H1 (cell line): ENCODE results near the gene ARMC5. TPM values are rescaled to one million over a fixed set of nuclear protein-coding genes. Genes with fewer than 3 reads are reported as not detected.

Source experiments
- CTCF ChIA-PET: fragments of 300-600 bp; sonication (Branson Sonifier 250); formaldehyde crosslinking; loops from one replicate; lab custom pipeline; 2021; ENCODE audit not compliant: partially characterized antibody; lab: Charles Lee
- POLR2A ChIA-PET: fragments of 300-600 bp; sonication (Branson Sonifier 250); formaldehyde crosslinking; loops from one replicate; lab custom pipeline; 2021; ENCODE audit warnings: inconsistent platforms; ENCODE audit not compliant: partially characterized antibody; lab: Charles Lee
- DNase-seq, 2 experiments: peaks; one replicate each; pipeline versions ENCODE4 v3.0.0 to v3.0.0-alpha.2; 2010 to 2022; ENCODE audit warnings: low spot score in 2 of 2, low read depth in 1 of 2, mixed read lengths in 1 of 2
- FAIRE-seq: peaks from 2 replicates; lab custom pipeline; 2011; peaks lifted over from hg19 to GRCh38; lab: Jason Lieb, UNC
- H2AFZ ChIP-seq: 2 replicates; pipeline ENCODE4 v1.8.1; 2012; ENCODE audit warnings: low read length, inconsistent platforms
- H2AK5ac ChIP-seq: 2 replicates; pipeline ENCODE4 v1.6.1; 2013; ENCODE audit warnings: low read depth, low read length
- H2BK120ac ChIP-seq: replicated peaks from 2 replicates; pipeline ENCODE3; 2013; ENCODE audit warnings: low read depth, low read length, inconsistent platforms
- H2BK12ac ChIP-seq: 2 replicates; pipeline ENCODE4 v1.6.1; 2013; ENCODE audit warnings: low read depth, low read length
- H2BK15ac ChIP-seq: 2 replicates; pipeline ENCODE4 v1.6.1; 2013; ENCODE audit warnings: low read length
- H2BK20ac ChIP-seq: 2 replicates; pipeline ENCODE4 v1.6.1; 2013; ENCODE audit warnings: low read length
- H2BK5ac ChIP-seq: 2 replicates; pipeline ENCODE4 v1.6.1; 2013; ENCODE audit warnings: low read depth, low read length
- H3K14ac ChIP-seq: 2 replicates; pipeline ENCODE4 v1.6.1; 2013; ENCODE audit warnings: inconsistent platforms; ENCODE audit not compliant: insufficient read length
- H3K18ac ChIP-seq: 2 replicates; pipeline ENCODE4 v1.6.1; 2013; ENCODE audit warnings: low read length; ENCODE audit errors: extremely low read depth
- H3K23ac ChIP-seq: 2 replicates; pipeline ENCODE4 v1.6.1; 2013; ENCODE audit warnings: inconsistent platforms; ENCODE audit not compliant: insufficient read length
- H3K23me2 ChIP-seq: 2 replicates; pipeline ENCODE4 v1.6.1; 2013; ENCODE audit warnings: low read depth, low read length
- H3K27ac ChIP-seq: 2 replicates; pipeline ENCODE4 v1.6.1; 2011; ENCODE audit warnings: low read depth, low read length, inconsistent platforms
- H3K27me3 ChIP-seq, 4 experiments: replicated peaks in 1 of 4; 1 replicate in 1 of 4; 2 replicates in 3 of 4; pipeline versions ENCODE4 v1.6.1 to v1.8.1; 2011 to 2013; ENCODE audit warnings: low read length in 3 of 4, mild to moderate bottlenecking in 3 of 4, inconsistent platforms in 2 of 4, mixed read lengths in 2 of 4, moderate library complexity in 1 of 4; ENCODE audit not compliant: control insufficient read depth in 3 of 4, insufficient read depth in 3 of 4; ENCODE audit errors: extremely low read depth in 1 of 4
- H3K36me3 ChIP-seq, 4 experiments: 2 replicates each; pipeline versions ENCODE4 v1.6.1 to v1.8.1; 2011 to 2013; ENCODE audit warnings: mild to moderate bottlenecking in 4 of 4, low read length in 3 of 4, moderate library complexity in 2 of 4, control low read depth in 1 of 4, inconsistent platforms in 1 of 4; ENCODE audit not compliant: insufficient read depth in 4 of 4, control insufficient read depth in 2 of 4
- H3K4ac ChIP-seq: replicated peaks from 2 replicates; pipeline ENCODE3; 2013; ENCODE audit warnings: low read length, low read depth, mixed read lengths, inconsistent platforms; ENCODE audit not compliant: insufficient read length
- H3K4me1 ChIP-seq, 4 experiments: replicated peaks in 1 of 4; 1 replicate in 1 of 4; 2 replicates in 3 of 4; pipeline versions ENCODE4 v1.6.1 to v1.8.1; 2011 to 2013; ENCODE audit warnings: low read length in 3 of 4, inconsistent platforms in 2 of 4, mixed read lengths in 1 of 4; ENCODE audit not compliant: insufficient read depth in 4 of 4, control insufficient read depth in 3 of 4
- H3K4me2 ChIP-seq, 2 experiments: 2 replicates each; pipeline versions ENCODE4 v1.6.1 to v1.8.1; 2011 to 2013; ENCODE audit warnings: low read depth in 2 of 2, low read length in 2 of 2, control low read depth in 1 of 2, inconsistent platforms in 1 of 2, mild to moderate bottlenecking in 1 of 2; ENCODE audit not compliant: insufficient read depth in 1 of 2
- H3K4me3 ChIP-seq, 4 experiments: fragments of 200-600, 300-600 bp in 1 of 4; sonication (generic), shearing (Covaris generic), sonication (Bioruptor Twin) in 1 of 4; 2 replicates each; pipeline versions ENCODE4 v1.5.1 to v1.8.1; 2011 to 2016; ENCODE audit warnings: low read length in 4 of 4, low read depth in 3 of 4, control low read depth in 2 of 4, inconsistent platforms in 2 of 4, mild to moderate bottlenecking in 2 of 4, mixed read lengths in 1 of 4, moderate library complexity in 1 of 4; ENCODE audit not compliant: insufficient read depth in 2 of 4; ENCODE audit errors: extremely low read depth in 1 of 4
- H3K56ac ChIP-seq: replicated peaks from 2 replicates; pipeline ENCODE3; 2013; ENCODE audit warnings: low read depth, mild to moderate bottlenecking, mixed read lengths, low read length, inconsistent platforms; ENCODE audit not compliant: insufficient read length
- H3K79me1 ChIP-seq: 2 replicates; pipeline ENCODE4 v1.6.1; 2013; ENCODE audit warnings: low read depth, low read length, control low read depth
- H3K79me2 ChIP-seq, 2 experiments: 2 replicates each; pipeline versions ENCODE4 v1.6.1 to v1.8.1; 2012 to 2013; ENCODE audit warnings: low read length in 2 of 2, mild to moderate bottlenecking in 2 of 2, inconsistent platforms in 1 of 2; ENCODE audit not compliant: insufficient read depth in 2 of 2, control insufficient read depth in 1 of 2
- H3K9ac ChIP-seq, 4 experiments: replicated peaks in 1 of 4; 1 replicate in 1 of 4; 2 replicates in 3 of 4; pipeline versions ENCODE4 v1.6.1 to v1.8.1; 2011 to 2013; ENCODE audit warnings: low read depth in 3 of 4, low read length in 3 of 4, control low read depth in 2 of 4, mild to moderate bottlenecking in 2 of 4, moderate library complexity in 2 of 4, inconsistent platforms in 1 of 4; ENCODE audit errors: extremely low read depth in 1 of 4
- H3K9me3 ChIP-seq, 2 experiments: 2 replicates each; pipeline versions ENCODE4 v1.6.1 to v1.8.1; 2012 to 2013; ENCODE audit warnings: mild to moderate bottlenecking in 2 of 2, moderate library complexity in 2 of 2, control low read depth in 1 of 2, inconsistent platforms in 1 of 2, low read depth in 1 of 2, low read length in 1 of 2, mixed read lengths in 1 of 2; ENCODE audit not compliant: insufficient read depth in 2 of 2
- H4K20me1 ChIP-seq, 2 experiments: replicated peaks in 1 of 2; 2 replicates each; pipeline versions ENCODE3 to v1.8.1; 2011 to 2013; ENCODE audit warnings: inconsistent platforms in 2 of 2, low read length in 2 of 2, mild to moderate bottlenecking in 1 of 2; ENCODE audit not compliant: insufficient read depth in 2 of 2, control insufficient read depth in 1 of 2
- H4K5ac ChIP-seq: 2 replicates; pipeline ENCODE4 v1.6.1; 2013; ENCODE audit warnings: low read length, low read depth, mixed read lengths, inconsistent platforms; ENCODE audit not compliant: insufficient read length
- H4K8ac ChIP-seq: 2 replicates; pipeline ENCODE4 v1.8.0; 2013; ENCODE audit warnings: mild to moderate bottlenecking, moderate library complexity, low read length, inconsistent platforms; ENCODE audit not compliant: insufficient read depth; ENCODE audit errors: extremely low read depth
- H4K91ac ChIP-seq: replicated peaks from 2 replicates; pipeline ENCODE3; 2013; ENCODE audit warnings: low read length, mixed read lengths, inconsistent platforms; ENCODE audit not compliant: insufficient read length
- BCL11A ChIP-seq, 2 experiments: IDR thresholded peaks; one replicate each; pipeline ENCODE4 v1.6.1; 2011; ENCODE audit warnings: low read depth in 2 of 2, low read length in 2 of 2, mild to moderate bottlenecking in 2 of 2
- CTCF ChIP-seq, 3 experiments: IDR thresholded peaks; 1 replicate in 2 of 3; 2 replicates in 1 of 3; pipeline versions ENCODE4 v1.5.1 to v1.6.1; 2011; ENCODE audit warnings: low read length in 3 of 3, mild to moderate bottlenecking in 3 of 3, inconsistent platforms in 2 of 3, low read depth in 1 of 3, moderate library complexity in 1 of 3; ENCODE audit not compliant: insufficient read depth in 1 of 3; ENCODE audit errors: control extremely low read depth in 1 of 3
- MAX ChIP-seq: IDR thresholded peaks from 2 replicates; pipeline ENCODE4 v1.6.1; 2012; ENCODE audit warnings: inconsistent platforms
- POLR2AphosphoS5 ChIP-seq: IDR thresholded peaks from 2 replicates; pipeline ENCODE4 v1.6.1; 2011; ENCODE audit warnings: low read depth, low read length
- RAD21 ChIP-seq, 2 experiments: IDR thresholded peaks in 1 of 2; conservative IDR thresholded peaks in 1 of 2; 2 replicates each; pipeline ENCODE4 v1.6.1; 2011; ENCODE audit warnings: low read depth in 2 of 2, low read length in 2 of 2, improper control_type of control experiment in 1 of 2, inconsistent platforms in 1 of 2, mild to moderate bottlenecking in 1 of 2, moderate library complexity in 1 of 2
- SIRT6 ChIP-seq: IDR thresholded peaks from one replicate; pipeline ENCODE4 v1.7.1; 2012; ENCODE audit warnings: low read length, inconsistent platforms
- TBP ChIP-seq: IDR thresholded peaks from 2 replicates; pipeline ENCODE4 v1.6.1; 2011; ENCODE audit warnings: low read depth, low read length, improper control_type of control experiment
- WGBS, 2 experiments: shearing (Covaris generic) in 1 of 2; methylation state at CpG; one replicate each; pipeline versions ENCODE4 v1.1.6 to v1.1.7; 2013 to 2015; ENCODE audit warnings: low lambda C conversion rate in 2 of 2, mixed read lengths in 2 of 2, inconsistent platforms in 1 of 2, low coverage in 1 of 2, missing lambda C conversion rate in 1 of 2; ENCODE audit not compliant: insufficient replicate concordance in 2 of 2, insufficient coverage in 1 of 2, insufficient read length in 1 of 2; ENCODE audit errors: extremely low coverage in 1 of 2, missing lambda C conversion rate in 1 of 2; 5-methylcytosine and 5-hydroxymethylcytosine counted together
- polyA plus RNA-seq, 7 experiments: library from polyadenylated mRNA; depleted of rRNA in 3 of 7; stranded (reverse) in 5 of 7; unstranded in 2 of 7; fragments of >200 nt in 5 of 7; fragments of 200-250 nt in 2 of 7; gene quantifications; 1 replicate in 5 of 7; 2 replicates in 1 of 7; 4 replicates in 1 of 7; pipeline versions ENCODE4 v1.2.1 to v1.2.3, GENCODE V29; 2011 to 2013; ENCODE audit warnings: missing spikeins in 2 of 7, mixed read lengths in 2 of 7
- total RNA-seq: library from RNA; stranded (reverse); fragmentation: NEBNext Ultra II Directional; extraction: Animal tissue kit (Norgen Biotek cat#: 25700); gene quantifications from 2 replicates; pipeline ENCODE4 v1.2.1, GENCODE V29; 2021

Gene ARMC5
- total and polyA plus RNA-seq, 2 of the 8 experiments (the other 6 are each of a cell fraction or from before 2014, with no cell fraction given), result 7.8 to 8.7 TPM

- POLR2A ChIA-PET, result interaction anchor here (0.5 to 4.5 kb wide), 16 partner anchors 10 to 315 kb away, joined by 3 to 40 read pairs (median 4); partner anchors contain the start of genes COX6A2, FUS, RUSF1 and TGFB1I1
- Histone ChIP-seq H3K14ac (no peak overlapping the region), H3K27me3 (no peaks in the 10 kb centered on the region), H4K5ac (no peak overlapping the region), H3K4me1 (peaks cover 4 to 21% (median 10%) of the 10 kb centered on the region in 4 experiments), H2BK120ac (no peak overlapping the region), H3K23me2 (peaks cover 11% of the 10 kb centered on the region; the same call in 1 of the 2 replicates), H3K9me3 (no peaks in the 10 kb centered on the region), H2BK20ac (no peak overlapping the region), H4K8ac (peak overlapping the region; percentile 90), H3K27ac (peak overlapping the region; percentile 99; the same call in 1 of the 2 replicates), H3K79me1 (peaks cover 8% of the 10 kb centered on the region), H4K91ac (peak overlapping the region; percentile 84), H2BK12ac (no peak overlapping the region), H4K20me1 (peaks cover 14 to 25% of the 10 kb centered on the region in 2 experiments), H2AFZ (no peak overlapping the region), H3K9ac (peak overlapping the region; percentile 50 to 72 (median 60); a peak in 6 of 7 replicates), H3K4me2 (peak overlapping the region; percentile 88 to 98), H3K18ac (peak overlapping the region; percentile 68; the same call in 1 of the 2 replicates), H2AK5ac (no peak overlapping the region), H3K23ac (no peak overlapping the region), H2BK5ac (peak overlapping the region; percentile 97; the same call in 1 of the 2 replicates), H3K36me3 (peaks cover 0 to 5% (median 0%) of the 10 kb centered on the region in 4 experiments; a peak in 2 of 8 replicates), H3K56ac (no peak overlapping the region), H3K4me3 (peak overlapping the region; percentile 64 to 85 (median 76)), H2BK15ac (no peak overlapping the region), H3K79me2 (peaks cover 0 to 28% of the 10 kb centered on the region in 2 experiments; a peak in 2 of 4 replicates), H3K4ac (no peak overlapping the region)
- DNase-seq (peak in 1 of 2 experiments; percentile 64), FAIRE-seq (no peak)
- CTCF ChIA-PET, result interaction anchor here (0.5 to 3.6 kb wide), 16 partner anchors 10 to 411 kb away, joined by 3 to 25 read pairs (median 3); partner anchors contain the start of genes KAT8, PYCARD, PYDC1 and ZNF843
- WGBS, 2 experiments, result 12% methylated on average over 34 of the region's 42 CpGs; no CpG with 5 or more reads in 1 of the 2 experiments
- no peak for TF ChIP-seq SIRT6
- TF ChIP-seq MAX, result peak; percentile 46; the same call in 1 of the 2 replicates
- peak in 1 of 2 experiments; percentile 14; a peak in 1 of 4 replicates for TF ChIP-seq RAD21 (IDR thresholded peaks at IDR 0.05 in 1 of 2, conservative IDR thresholded peaks at IDR 0.05 in 1 of 2; ENCODE audit: low read depth in 2 of 2, low read length in 2 of 2)
- 0 out of 4 replicates have a peak, but pooled peaks of 1 of the 3 experiments have one; percentile 25 for TF ChIP-seq CTCF (IDR thresholded peaks at IDR 0.05; ENCODE audit: control extremely low read depth in 1 of 3, insufficient read depth in 1 of 3, low read depth in 1 of 3, low read length in 3 of 3)
- TF ChIP-seq BCL11A (IDR thresholded peaks at IDR 0.05; ENCODE audit: low read depth in 2 of 2, low read length in 2 of 2), result no peak
- TF ChIP-seq TBP, result 0 out of 2 replicates have a peak, but pooled peaks have one; percentile 23
- TF ChIP-seq POLR2AphosphoS5, result 0 out of 2 replicates have a peak, but pooled peaks have one; percentile 54
Measured at GRCh38 chr16:31458073-31458843, 1.0 kb upstream of the ARMC5 start.
